SKM-1 (cell line): Measurements from ENCODE around the gene NR1I3.
A peak's percentile ranks its signal among the peaks of the same experiment; 100 is the strongest.
"Not testable (repeated sequence)": the region's sequence is repeated elsewhere in the genome, so short reads cannot be mapped to it uniquely, and the experiment has no call there.

ENCODE experiments used
- DNase-seq: peaks from one replicate; lab custom pipeline; 2025; ENCODE audit not compliant: unreplicated experiment; lab: John Stamatoyannopoulos, UW

The NR1I3 gene

DNA sequence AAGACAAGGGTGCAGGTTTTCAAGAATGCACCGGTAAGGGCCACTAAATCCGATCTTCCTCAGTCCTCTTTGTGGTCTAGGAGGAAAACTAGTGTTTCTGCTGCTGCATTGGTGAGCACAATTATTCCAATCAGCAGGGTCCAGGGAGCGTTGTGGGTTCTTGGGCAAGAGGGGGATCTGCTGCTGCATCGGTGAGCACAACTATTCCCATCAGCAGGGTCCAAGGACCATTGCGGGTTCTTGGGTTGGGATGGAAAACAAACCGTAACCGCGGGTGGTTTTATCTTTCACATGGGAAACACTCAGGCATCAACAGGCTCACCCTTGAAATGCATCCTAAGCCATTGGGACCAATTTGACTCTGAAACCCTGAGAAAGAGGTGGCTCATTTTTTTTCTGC, 13.6 kb upstream of the NR1I3 start:
- no peak for DNase-seq

DNA sequence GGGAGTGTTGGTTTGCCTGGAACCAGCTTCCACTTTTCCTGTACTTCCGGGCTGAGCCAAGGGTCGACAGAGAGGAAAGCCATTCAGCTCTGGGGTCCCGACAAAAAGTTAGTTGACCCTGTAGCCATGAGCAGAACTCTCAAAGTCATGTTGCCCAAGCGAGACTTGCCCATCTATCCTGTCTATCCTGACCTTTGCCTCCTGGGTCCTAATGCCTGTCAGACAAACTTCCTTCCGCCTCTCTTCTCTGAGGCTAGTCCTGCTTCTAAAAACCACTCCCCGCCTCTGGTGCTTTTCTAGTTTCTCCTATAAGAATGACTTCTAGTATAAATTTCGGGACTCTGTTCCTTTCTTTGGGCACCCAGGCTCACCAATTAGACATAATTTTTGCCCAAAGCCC, 12.8 kb upstream of the NR1I3 start:
- DNase-seq, result no peak

DNA sequence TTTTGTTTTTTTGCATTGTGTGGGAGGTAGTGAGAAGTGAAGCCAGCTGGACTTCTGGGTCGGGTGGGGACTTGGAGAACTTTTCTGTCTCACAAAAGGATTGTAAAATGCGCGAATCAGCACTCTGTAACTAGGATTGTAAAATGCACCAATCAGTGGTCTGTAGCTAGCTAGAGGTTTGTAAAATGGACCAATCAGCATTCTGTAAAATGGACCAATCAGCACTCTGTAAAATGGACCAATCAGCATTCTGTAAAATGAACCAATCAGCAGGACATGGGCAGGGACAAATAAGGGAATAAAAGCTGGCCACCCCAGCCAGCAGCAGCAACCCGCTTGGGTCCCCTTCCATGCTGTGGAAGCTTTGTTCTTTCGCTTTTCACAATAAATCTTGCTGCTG, 12.1 kb upstream of the NR1I3 start:
- not testable (repeated sequence) for DNase-seq

DNA sequence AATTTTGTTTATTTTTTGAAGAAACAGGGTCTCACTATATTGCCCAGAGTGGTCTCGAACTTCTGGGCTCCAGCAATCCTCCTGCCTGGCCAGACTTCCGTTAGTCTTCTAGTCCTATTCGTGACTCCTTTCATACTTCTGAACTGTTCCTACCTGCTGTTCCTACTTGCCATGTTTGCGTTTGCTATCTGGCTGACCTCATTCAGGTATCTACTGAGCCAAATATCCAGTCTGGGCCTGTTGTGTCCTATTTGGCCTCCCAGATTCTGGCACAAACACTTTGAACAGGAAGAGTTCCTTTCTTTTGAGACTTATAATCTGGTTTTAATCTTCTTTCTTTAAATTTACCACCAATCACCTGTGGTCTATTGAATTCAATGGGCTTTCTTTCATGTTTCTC, 6.9 kb upstream of the NR1I3 start:
- DNase-seq, result no peak

DNA sequence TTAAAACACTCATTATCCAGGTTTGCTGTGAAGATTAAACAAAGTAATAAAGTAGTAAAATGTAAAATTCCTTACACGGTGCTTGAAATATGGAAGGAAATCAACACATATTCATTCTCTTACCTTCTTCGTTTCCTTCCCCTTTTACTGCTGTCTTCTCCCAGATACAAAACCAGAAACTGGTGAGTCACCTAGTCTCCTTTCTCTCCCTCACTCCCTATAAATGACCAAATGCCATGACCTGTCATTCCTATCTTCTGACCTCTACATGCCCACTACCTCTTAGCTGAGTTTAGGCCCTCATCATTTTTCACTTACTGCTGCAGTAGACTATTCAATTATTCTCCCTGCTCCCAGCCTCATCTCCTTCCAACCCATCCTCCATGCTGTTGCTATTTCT, 4.3 kb upstream of the NR1I3 start:
- DNase-seq, result peak; percentile 65

DNA sequence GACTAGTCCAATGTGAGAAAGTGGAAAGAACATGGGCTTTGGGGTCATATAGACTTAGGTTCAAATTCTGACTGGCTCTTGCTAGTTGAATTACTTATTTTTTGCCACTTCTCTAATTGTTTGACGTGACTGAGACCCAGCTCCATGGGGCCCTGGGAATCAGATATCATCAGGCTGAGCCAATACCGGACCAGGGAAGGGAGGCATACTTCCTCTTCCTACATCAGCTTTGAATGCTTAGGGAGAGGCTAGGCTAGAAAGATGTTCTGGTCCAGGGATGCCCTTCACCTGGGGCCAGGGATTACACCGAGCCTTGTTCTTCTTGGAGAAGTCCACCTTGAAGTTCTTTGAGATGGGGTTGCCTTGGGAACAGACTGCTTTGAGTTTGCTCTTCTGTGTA, 3.7 kb upstream of the NR1I3 start:
- DNase-seq, result no peak

DNA sequence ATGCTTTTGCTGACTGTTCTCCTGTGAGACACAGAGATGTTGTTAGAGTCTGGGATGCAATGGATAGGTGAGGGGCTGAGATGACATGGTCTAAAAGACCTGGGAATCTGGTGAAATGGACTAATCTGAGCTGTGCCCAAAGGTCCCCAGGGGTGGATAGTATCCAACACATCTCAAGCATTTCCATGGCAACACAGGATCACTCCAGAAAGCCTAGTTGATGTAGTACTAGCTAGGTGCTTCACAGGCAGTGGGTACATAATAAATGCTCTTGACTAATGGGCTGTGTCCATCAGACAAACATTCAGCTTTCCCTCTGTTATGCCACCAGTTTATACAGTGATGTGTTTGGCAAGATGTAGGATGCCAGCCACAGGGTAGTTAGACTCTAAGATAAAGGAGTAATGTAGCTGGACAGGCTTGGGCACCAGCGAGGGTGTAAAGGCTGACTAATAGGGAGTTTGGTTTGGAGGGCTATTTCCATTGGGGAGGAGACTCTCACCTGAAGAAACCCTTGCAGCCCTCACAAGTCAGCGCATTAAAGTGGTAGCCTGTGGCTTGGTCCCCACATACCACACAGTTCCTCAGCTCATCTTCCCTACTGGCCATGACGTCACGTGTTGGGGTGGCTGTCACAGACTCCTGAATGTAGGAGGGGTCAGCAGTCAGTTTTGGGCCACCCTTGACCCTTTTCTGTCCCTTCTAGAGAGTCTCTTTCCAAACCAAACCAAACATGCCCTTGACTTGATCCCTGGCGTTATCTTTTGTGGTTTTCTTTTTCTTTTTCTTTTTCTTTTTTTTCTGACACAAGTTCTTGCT, 1.8 kb downstream of the NR1I3 start:
- DNase-seq, result no peak

DNA sequence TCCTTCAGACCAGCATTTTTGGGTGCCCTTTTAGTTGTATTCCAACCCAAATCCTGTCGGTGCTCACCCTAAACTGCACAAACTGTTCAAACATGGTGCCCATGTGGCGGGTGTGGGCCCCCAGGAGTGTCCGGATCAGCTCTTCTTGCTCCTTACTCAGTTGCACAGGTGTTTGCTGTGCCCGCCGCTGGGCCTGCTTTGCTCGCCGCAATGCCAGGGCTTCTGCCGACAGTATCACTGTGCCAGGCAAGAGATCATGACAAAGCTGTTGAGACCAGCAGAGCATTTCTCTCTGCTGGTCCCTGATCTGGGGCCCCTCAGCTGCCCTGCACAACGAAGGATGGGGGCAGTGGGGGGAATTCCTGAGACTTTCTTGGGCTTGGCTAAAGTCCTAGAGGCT, 4.9 kb downstream of the NR1I3 start:
- no peak for DNase-seq

DNA sequence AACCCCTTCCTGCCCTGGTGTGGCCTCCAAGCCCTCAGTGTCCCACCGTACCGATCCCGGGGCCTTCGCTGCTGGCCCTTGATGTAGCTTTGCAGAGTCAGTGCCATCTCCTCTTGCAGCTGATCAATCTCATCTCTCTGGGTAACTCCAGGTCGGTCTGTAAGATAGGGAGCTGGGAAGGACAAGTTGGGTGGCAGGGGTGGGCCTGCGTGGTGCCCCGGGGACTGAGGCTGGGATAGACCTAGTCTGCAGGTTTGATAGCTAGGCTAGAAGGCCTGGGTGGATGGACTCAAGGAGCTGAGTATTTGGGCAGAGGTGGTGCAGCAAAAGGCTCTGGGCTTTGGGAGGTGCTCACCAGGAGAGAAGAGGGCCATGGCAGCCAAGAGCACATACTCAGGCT, 7.2 kb downstream of the NR1I3 start:
- DNase-seq, result no peak

DNA sequence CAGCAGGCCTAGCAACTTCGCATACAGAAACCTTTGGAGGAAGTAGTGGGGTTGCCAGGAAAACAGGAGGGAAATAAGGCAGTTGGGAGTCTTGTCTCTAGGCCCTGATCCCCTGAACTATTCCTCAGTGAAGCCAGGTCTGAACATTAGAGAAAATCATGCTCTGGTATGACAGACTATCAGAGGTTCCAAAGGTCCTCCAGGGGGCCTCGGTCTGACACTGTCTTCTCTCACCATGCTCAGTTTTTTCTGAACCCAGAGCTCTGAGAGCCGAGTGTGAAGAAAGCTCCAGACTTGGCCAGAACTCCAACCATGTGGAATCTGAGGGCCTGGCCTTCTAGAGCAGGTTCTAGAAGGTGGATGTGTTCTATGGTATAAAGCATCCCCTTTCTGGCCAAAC, 8.1 kb downstream of the NR1I3 start:
- no peak for DNase-seq

DNA sequence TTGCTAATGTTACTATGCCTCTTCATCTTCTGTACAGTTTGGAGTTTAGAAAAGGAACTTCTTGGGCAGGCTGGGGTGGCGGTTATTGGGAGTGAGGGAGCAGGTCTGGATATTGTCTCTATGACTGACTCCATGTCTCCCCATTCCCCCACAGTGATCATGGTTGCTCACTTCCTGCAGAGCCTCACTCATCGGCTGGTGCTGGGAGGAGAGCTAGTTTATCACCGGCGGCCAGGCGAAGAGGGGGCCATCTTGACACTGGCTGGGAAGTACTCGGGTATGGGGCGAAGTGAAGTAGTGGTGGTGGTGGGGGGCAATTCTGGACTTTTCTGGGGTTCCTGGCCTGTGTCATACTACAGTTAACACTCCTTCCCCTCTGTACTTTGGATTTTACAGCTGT, 10.0 kb downstream of the NR1I3 start:
- no peak for DNase-seq

DNA sequence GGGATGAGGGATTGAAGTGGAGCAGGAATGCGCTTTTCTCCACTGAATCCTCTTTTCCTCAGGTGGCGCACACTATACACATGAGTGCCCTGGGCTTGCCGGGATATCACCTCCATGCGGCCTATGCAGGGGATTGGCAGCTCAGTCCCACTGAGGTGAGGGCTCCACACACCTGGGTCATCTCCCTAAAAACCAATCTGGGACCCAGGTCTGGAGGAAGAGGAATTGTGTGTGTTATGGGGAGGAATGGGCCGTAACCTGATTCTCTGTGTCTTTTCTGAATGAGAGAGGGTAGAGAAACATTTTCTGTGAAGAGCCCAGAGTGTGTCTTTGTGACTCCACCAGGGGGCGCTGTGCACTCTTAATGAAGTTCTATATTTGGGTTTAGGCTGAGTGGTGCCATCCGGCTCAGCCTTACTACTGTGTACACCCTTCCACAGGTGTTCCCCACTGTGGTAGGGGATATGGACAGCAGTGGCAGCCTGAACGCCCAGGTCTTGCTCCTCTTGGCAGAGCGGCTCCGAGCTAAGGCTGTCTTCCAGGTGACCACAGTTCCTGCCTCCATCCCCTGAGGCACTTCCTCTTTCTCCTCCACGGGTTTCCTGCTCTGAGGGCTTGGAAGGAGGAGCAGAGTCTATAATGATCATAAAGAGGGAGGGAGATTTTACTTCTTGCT, 10.7 kb downstream of the NR1I3 start:
- peak; percentile 97 for DNase-seq

DNA sequence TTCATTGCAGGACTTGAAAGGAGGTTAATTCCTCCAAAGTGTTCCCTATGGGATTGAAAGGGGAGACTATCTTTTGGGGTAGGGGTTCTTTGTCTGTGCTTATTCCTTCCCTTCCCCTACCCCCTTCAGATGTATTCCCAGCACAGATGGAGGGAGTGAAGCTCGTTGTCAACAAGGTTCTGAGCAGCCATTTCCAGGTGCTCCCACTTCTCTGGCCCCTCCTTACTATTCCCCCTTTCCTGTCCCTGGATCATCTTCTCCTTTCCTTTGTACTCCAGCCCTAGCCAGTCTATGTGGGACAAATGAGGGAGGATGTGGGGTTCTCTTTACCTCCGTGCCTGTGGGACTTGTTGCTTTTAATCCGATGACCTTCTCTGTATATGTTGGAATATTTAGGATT, 11.2 kb downstream of the NR1I3 start:
- no peak for DNase-seq

DNA sequence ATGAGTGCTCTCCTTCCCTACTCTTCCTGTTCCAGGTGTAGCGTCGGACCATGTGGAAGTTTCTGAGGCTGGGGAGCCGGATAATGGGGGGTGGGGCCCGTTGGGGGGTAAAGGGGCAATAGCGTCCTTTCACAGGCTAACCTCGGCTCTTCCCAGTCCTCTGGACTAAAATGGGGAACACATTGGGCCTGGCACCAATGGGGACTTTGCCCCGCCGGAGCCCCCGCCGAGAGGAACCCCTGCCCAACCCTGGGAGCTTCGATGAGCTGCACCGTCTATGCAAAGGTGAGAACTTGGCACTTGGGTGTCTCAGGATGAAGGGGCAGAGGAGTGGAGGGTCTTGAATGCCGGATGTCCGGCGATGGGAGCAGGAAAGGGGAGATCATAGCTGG, 11.7 kb downstream of the NR1I3 start:
- no peak for DNase-seq

DNA sequence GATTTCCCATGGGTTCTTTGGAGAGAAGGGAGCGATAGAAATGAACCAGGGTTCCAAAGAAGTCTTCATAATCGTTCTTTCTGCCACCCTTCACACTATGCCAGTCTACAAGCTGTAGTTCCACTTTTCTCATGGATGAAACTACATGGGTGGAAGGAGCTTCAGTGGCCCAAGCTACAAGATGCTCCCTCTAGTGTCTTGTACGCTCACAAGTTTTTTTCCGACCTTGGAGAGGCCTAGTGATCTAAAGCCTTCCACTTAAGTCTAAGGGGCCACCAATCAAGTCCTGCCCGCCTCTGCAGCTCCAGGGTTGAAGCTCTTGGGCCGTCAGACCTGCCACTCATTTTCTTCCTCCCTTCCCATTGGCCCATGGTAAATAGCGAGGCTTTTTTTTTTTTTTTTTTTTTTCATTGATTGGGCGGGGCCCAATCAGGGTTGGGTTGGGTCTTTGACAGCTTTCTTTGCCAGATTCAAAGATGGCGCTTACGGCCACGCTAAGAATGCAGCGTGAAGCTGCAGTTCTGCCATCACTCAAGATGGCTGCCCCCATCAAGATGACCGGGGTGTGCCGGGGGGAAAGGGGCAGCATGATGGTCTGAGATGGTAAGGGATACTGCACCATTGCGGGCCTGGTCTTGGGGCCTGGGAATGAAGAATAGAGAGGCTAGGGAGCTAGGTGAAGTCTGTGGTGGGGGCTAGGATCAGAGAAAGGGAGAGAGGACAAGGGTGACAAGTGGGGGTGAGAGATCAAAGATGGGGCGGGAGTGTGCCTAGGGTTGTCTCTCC, 12.3 kb downstream of the NR1I3 start, which contains the start of gene TOMM40L:
Gene TOMM40L, plus strand, starts transcription at position 527 of the 786 bp plus-strand sequence. CDS start 430 bp downstream, outside the sequence.
- DNase-seq, result peak; percentile 100

DNA sequence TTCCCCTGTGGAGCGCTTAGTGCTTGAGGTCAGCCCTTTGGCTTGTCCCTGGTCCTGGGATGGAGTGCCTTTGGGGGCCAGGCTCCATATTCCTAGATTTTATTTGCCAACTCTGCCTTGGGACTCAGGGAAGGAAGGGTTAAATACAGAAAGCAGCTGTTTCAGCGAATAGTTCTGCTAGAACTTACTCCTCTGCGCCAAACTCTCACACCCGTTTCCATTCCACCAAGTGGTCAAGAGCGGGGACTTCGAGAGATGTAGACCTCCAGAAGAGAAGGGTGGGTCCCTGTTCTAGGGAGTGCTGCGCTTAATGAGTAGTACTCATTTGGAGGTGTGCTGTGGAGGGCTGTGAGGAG, 12.8 kb downstream of the NR1I3 start:
- no peak for DNase-seq

DNA sequence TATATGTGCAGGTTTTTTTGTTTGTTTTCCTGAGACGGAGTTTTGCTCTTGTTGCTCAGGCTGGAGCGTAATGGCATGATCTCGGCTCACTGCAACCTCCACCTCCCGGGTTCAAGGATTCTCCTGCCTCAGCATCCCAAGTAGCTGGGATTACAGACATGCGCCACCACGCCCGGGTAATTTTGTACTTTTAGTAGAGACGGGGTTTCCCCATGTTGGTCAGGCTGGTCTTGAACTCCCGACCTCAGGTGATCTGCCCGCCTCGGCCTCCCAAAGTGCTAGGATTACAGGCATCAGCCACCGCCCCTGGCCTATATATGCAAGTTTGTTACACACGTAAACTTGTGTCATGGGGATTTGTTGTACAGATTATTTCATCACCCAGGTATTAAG, 13.3 kb downstream of the NR1I3 start:
- not testable (repeated sequence) for DNase-seq

DNA sequence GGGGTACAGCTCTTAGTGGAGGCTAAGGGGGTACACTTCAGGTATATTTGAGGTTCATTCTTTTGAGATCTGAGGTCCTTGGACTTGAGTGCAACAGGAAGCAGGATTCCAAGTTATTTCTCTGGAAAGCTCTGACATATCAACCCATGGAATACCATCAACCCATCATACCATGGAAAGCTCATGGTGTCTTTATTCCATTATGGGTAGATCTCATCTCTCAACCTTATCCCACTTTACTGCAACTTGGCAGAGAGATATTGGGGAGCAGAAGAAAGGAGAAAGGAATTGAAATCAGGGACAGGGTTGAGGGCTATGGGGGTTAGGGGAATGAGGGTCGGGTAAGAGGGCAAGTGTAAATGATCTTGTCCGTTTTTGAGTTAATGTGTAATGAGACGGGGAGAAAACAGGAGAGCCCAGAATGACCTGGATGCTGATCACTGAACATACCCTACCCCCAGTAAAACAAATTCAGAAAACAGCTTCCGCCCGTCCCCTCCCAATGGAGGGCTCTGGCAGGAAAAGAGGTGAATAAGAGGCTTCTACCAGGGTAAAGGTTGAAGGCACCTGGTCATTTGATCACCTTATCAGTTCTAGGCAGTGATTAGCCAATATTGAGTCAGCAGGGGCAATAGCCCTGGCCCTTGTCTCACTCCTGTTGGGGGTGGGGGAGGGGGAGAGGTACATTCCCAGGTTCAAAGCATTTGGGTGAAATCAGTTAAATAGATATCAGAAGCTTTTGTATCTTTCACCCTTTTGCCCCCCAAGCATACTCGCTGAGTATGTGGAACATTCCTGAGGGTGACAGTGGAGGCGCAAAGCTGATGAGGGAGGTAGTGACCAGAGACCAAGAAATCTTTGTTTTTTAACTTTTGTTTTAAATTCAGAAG, 14.0 kb downstream of the NR1I3 start:
- DNase-seq, result no peak

DNA sequence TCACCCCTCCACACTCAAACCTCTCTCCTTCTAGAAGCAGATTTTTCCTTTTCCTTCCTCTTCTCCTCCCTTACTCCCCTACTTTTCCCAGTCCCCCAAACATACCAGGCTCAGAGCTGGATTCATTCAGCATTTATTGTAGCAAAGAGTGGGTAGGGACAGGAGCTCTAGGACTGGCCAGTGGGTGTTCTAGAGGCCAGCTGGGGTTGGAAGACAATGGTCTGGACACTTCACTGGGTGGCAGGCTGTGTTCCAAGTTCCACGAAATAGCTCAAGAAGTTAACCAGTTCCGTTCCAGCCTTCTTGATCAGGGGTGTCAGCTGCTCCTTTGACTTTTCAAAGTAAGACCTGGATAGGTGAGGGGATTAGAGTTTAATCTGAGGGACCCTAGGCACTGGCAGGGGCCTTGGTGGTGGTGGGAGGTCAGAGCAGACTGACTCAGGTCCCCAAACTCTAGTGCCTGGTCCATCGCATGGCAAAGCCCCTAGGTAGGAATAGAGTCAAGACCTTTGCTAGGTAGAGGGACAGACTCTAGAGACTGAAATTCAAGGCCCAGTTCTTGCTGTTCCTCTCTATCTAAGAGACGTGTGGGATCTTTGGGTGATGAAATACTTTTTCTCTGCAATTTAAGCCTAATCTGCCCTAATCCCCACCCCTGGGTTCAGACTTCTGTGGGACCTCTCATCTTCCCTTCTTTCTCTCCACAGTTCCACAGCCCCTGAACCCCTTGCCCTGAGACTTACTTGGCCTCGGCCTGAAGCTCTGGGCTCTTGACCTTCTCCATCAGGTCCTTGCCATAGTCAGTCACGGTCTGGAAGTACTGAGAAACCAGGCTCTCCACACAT, 15.6 kb downstream of the NR1I3 start:
- DNase-seq, result no peak

DNA sequence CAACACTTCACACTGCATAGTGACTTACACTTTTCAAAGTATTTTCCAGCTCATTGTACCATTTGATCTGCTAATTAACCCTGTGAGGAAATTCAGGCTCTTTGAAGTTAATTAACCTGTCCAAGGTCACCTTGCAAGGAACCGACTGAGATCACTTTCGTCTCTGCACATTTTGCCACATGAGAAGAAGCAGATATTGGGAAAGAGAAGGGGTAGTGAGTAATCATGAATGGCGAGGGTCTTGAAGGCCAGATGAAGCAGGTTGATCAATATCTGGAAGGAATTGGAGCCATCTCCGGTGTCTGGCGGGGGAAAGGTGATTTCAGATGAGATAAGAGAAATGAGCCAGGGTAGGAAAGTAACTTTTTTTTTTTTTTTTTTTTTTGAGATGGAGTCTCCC, 18.0 kb downstream of the NR1I3 start:
- no peak for DNase-seq
